ENCODE data around the gene MATCAP1.

DNA sequence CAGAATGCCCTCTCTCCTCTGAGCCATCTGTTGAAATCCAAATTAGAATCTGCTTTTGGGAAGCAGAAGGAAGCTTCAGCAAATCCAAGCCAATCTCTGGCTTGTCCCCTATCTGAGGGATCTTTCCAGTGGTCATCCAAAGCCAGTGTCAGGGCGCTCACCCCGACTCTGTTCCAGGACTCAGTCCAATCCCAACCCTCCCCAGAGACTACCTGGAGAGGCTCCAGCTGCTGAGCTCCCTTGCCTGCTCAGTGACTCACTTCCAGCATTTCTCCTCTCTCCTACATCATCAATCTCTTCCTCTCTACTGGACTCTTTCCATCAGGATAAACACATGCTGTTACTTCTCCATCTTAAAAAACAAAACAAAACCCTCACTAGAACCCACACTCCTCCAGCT is 2.4 kb downstream of the MATCAP1 start:
- TF ChIP-seq POLR2A (IDR thresholded peaks at IDR 0.05), result no peak
- TF ChIP-seq, protein P1, sequence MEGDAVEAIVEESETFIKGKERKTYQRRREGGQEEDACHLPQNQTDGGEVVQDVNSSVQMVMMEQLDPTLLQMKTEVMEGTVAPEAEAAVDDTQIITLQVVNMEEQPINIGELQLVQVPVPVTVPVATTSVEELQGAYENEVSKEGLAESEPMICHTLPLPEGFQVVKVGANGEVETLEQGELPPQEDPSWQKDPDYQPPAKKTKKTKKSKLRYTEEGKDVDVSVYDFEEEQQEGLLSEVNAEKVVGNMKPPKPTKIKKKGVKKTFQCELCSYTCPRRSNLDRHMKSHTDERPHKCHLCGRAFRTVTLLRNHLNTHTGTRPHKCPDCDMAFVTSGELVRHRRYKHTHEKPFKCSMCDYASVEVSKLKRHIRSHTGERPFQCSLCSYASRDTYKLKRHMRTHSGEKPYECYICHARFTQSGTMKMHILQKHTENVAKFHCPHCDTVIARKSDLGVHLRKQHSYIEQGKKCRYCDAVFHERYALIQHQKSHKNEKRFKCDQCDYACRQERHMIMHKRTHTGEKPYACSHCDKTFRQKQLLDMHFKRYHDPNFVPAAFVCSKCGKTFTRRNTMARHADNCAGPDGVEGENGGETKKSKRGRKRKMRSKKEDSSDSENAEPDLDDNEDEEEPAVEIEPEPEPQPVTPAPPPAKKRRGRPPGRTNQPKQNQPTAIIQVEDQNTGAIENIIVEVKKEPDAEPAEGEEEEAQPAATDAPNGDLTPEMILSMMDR (IDR thresholded peaks at IDR 0.05), result no peak
